ENCODE measurements around the gene CHCHD3. TPM values are rescaled to one million over a fixed set of nuclear protein-coding genes. Genes with fewer than 3 reads are reported as not detected.

Gene CHCHD3
- polyA plus RNA-seq, 3 donors, result 30.5 to 56.7 (median 48.8) TPM

DNA sequence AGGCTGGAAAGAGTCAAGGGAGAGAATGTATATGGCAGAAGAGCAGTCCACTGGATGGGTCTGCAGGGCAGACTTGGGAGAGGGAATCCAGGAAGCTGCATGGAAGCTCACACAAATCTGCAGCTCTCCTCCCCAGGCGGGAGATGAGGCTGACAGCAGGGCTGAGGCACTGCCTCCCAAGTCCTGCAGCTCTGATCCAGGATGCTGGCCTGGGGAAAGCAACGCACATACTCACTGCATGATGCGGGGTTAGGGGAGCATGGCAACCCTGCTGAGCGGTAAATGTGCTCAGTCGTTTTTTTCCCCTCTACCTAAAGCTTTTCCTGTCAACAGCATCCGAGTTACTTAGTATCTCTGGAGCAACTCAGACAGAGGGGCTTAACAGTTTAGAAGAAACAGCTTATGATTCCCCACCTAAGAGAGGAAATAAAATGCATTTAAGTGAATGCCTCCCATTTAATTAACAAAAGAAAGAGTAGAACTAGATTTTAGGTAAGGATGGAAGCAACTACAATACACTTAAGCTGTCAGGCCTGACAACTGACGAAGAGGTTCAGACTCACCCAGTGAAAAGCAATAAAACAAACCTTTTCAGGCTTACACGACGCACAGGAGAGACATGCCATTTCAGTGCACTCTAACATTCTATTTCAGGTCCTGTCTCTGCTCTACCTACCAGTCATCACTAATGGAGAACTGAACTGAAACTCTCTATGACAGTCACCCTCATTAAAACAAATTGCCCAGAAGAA, 37.0 kb downstream of the CHCHD3 start:
- Mint-ChIP-seq H3K9me3 (peaks cover 0 to 6% (median 0%) of the 10 kb centered on the region in 7 donors), H3K27me3 (ENCODE audit: low read depth in 3 of 3) (no peaks in the 10 kb centered on the region), H3K4me3 (no peak overlapping the region), H3K4me1 (no peaks in the 10 kb centered on the region), H3K27ac (no peak overlapping the region), H3K36me3 (peaks cover 20 to 28% of the 10 kb centered on the region in 2 donors)
- Histone ChIP-seq H3K4me1 (ENCODE audit: control insufficient read depth in 1 of 2, insufficient read depth in 2 of 2, low read length in 2 of 2) (no peaks in the 10 kb centered on the region), H3K4me2 (replicated peaks; ENCODE audit: extremely low read depth, low read length, poor library complexity, severe bottlenecking) (no peak overlapping the region), H2AFZ (ENCODE audit: insufficient read depth, low read depth, low read length, poor library complexity, severe bottlenecking) (no peak overlapping the region), H3K79me2 (ENCODE audit: insufficient read depth, low read length) (peaks cover 10% of the 10 kb centered on the region), H3K27me3 (ENCODE audit: control insufficient read depth in 2 of 2, insufficient read depth in 2 of 2, low read length in 2 of 2) (no peaks in the 10 kb centered on the region), H4K20me1 (ENCODE audit: insufficient read depth, low read length) (peaks cover 5% of the 10 kb centered on the region), H3K9ac (ENCODE audit: insufficient read depth, low read length, poor library complexity, severe bottlenecking) (no peak overlapping the region), H3K9me3 (replicated peaks in 1 of 2; ENCODE audit: control insufficient read depth in 1 of 2, insufficient read depth in 1 of 2, low read length in 2 of 2) (no peaks in the 10 kb centered on the region), H3K4me3 (replicated peaks in 1 of 3; ENCODE audit: low read depth in 2 of 3, low read length in 3 of 3) (no peak overlapping the region), H3K36me3 (replicated peaks in 1 of 2; ENCODE audit: control insufficient read depth in 1 of 2, insufficient read depth in 2 of 2, low read length in 2 of 2) (peaks cover 2 to 10% of the 10 kb centered on the region in 2 donors), H3K27ac (ENCODE audit: low read depth in 1 of 2, low read length in 2 of 2) (no peak overlapping the region)
- TF ChIP-seq, protein P1, sequence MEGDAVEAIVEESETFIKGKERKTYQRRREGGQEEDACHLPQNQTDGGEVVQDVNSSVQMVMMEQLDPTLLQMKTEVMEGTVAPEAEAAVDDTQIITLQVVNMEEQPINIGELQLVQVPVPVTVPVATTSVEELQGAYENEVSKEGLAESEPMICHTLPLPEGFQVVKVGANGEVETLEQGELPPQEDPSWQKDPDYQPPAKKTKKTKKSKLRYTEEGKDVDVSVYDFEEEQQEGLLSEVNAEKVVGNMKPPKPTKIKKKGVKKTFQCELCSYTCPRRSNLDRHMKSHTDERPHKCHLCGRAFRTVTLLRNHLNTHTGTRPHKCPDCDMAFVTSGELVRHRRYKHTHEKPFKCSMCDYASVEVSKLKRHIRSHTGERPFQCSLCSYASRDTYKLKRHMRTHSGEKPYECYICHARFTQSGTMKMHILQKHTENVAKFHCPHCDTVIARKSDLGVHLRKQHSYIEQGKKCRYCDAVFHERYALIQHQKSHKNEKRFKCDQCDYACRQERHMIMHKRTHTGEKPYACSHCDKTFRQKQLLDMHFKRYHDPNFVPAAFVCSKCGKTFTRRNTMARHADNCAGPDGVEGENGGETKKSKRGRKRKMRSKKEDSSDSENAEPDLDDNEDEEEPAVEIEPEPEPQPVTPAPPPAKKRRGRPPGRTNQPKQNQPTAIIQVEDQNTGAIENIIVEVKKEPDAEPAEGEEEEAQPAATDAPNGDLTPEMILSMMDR (IDR thresholded peaks at IDR 0.05), result no peak
- no peak for DNase-seq
- intact Hi-C loops (cut with micrococcal nuclease), result no loop called here
- 94% methylated on average over 5 of the region's 9 CpGs for WGBS (ENCODE audit: insufficient coverage)

DNA sequence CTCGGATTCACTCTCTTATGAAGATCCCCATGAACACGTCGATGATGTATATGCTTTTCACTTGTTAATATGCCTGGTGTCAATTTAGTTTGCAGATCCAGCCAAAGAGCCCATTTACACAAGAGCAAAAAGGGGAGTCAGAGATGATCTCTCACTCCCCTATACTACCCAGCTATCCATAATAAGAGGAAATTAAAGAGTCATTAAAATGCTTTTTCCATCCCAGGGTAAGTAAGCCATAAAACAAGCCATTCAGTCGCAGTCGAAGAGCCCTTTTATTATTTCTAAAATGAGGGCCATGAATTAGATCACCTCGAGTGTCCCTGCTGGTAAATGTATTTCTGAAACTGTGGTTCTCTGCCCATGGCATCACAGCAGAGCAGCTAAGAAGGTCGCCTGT, 41.2 kb downstream of the CHCHD3 start:
- Mint-ChIP-seq H3K36me3 (peaks cover 2 to 9% of the 10 kb centered on the region in 2 donors), H3K4me1 (peaks cover 9% of the 10 kb centered on the region), H3K4me3 (no peak overlapping the region), H3K27me3 (ENCODE audit: low read depth in 3 of 3) (no peaks in the 10 kb centered on the region), H3K27ac (no peak overlapping the region), H3K9me3 (peaks cover 0 to 3% (median 0%) of the 10 kb centered on the region in 7 donors)
- H3K4me2 ChIP-seq (replicated peaks; ENCODE audit: extremely low read depth, low read length, poor library complexity, severe bottlenecking), result no peak overlapping the region
- H2AFZ ChIP-seq (ENCODE audit: insufficient read depth, low read depth, low read length, poor library complexity, severe bottlenecking), result no peak overlapping the region
- intact Hi-C loops (cut with micrococcal nuclease), result no loop called here
- TF ChIP-seq, protein P1 (IDR thresholded peaks at IDR 0.05), result no peak
- no peak for DNase-seq
- H3K36me3 ChIP-seq (replicated peaks in 1 of 2; ENCODE audit: control insufficient read depth in 1 of 2, insufficient read depth in 2 of 2, low read length in 2 of 2), result peaks cover 0 to 1% of the 10 kb centered on the region in 2 donors
- 97% methylated on average over 7 of the region's 7 CpGs for WGBS (ENCODE audit: insufficient coverage)
- H3K4me1 ChIP-seq (ENCODE audit: control insufficient read depth in 1 of 2, insufficient read depth in 2 of 2, low read length in 2 of 2), result peaks cover 0 to 4% of the 10 kb centered on the region in 2 donors
- no peak overlapping the region for H3K4me3 ChIP-seq (replicated peaks in 1 of 3; ENCODE audit: low read depth in 2 of 3, low read length in 3 of 3)
- no peak overlapping the region for H3K9ac ChIP-seq (ENCODE audit: insufficient read depth, low read length, poor library complexity, severe bottlenecking)
- peaks cover 12% of the 10 kb centered on the region for H4K20me1 ChIP-seq (ENCODE audit: insufficient read depth, low read length)
- no peak overlapping the region for H3K27ac ChIP-seq (ENCODE audit: low read depth in 1 of 2, low read length in 2 of 2)
- no peaks in the 10 kb centered on the region for H3K27me3 ChIP-seq (ENCODE audit: control insufficient read depth in 2 of 2, insufficient read depth in 2 of 2, low read length in 2 of 2)
- H3K9me3 ChIP-seq (replicated peaks in 1 of 2; ENCODE audit: control insufficient read depth in 1 of 2, insufficient read depth in 1 of 2, low read length in 2 of 2), result no peaks in the 10 kb centered on the region
- no peaks in the 10 kb centered on the region for H3K79me2 ChIP-seq (ENCODE audit: insufficient read depth, low read length)
